Measurements from ENCODE around the gene ARHGAP20.

DNA sequence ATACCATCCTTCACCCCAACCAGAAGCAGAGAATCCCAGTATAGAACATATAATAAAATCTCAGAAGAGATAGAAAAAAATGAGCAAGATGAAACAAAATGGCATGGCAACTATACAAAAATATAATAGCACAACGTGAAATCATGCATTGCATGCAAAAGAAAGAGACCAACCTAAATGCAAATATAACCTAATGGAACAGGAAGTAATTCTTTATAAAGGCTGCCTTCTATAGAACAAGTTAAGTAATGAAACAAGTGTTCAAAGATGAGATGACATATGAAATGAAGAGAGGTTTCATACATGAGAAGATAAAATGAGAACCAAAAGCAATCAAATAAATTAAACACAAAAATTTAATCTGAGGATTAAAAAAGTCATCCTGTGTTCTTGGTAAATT is 18.5 kb upstream of the ARHGAP20 start:
- TF ChIP-seq, protein P1, sequence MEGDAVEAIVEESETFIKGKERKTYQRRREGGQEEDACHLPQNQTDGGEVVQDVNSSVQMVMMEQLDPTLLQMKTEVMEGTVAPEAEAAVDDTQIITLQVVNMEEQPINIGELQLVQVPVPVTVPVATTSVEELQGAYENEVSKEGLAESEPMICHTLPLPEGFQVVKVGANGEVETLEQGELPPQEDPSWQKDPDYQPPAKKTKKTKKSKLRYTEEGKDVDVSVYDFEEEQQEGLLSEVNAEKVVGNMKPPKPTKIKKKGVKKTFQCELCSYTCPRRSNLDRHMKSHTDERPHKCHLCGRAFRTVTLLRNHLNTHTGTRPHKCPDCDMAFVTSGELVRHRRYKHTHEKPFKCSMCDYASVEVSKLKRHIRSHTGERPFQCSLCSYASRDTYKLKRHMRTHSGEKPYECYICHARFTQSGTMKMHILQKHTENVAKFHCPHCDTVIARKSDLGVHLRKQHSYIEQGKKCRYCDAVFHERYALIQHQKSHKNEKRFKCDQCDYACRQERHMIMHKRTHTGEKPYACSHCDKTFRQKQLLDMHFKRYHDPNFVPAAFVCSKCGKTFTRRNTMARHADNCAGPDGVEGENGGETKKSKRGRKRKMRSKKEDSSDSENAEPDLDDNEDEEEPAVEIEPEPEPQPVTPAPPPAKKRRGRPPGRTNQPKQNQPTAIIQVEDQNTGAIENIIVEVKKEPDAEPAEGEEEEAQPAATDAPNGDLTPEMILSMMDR (IDR thresholded peaks at IDR 0.05 in 4 of 5, conservative IDR thresholded peaks at IDR 0.05 in 1 of 5) = no peak
- TF ChIP-seq POLR2A (IDR thresholded peaks at IDR 0.05) = no peak
